ENCODE results near the gene DRD2.

GRCh38 chr11:113386866-113387265, 88.3 kb downstream of the DRD2 start:
- TF ChIP-seq CTCF (IDR thresholded peaks at IDR 0.05 in 4 of 5, conservative IDR thresholded peaks at IDR 0.05 in 1 of 5) (no peak), POLR2A (IDR thresholded peaks at IDR 0.05) (no peak)

Data from gastrocnemius medialis (tissue), 4 donors.